ENCODE data around the gene KCNT2. TPM values are rescaled to one million over a fixed set of nuclear protein-coding genes. Genes with fewer than 3 reads are reported as not detected.

The KCNT2 gene
- total and polyA plus RNA-seq, 7 donors = 0.64 to 3.1 (median 1.8) TPM

DNA sequence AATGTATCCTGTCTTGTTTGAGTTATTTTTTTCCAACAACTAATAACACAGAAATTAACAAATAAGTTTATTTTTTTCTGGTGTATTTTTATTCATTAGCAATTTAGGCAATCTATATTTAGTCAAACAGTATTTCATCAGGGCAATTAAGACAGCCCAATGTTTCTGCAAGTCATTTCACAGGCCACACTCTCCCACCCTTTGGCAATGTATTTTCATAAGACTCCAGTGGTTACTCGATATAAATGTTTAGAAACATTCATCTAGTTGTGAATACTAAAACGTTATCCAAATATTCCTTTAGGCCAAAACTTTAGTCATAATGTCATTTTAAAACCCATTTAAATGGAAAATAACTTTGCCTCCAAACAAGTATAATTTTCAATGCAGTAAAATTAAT lies 142.1 kb downstream of the KCNT2 start:
- TF ChIP-seq POLR2A (IDR thresholded peaks at IDR 0.05) = no peak
- no peak for TF ChIP-seq POLR2AphosphoS5 (IDR thresholded peaks at IDR 0.05)
- TF ChIP-seq, protein P1, sequence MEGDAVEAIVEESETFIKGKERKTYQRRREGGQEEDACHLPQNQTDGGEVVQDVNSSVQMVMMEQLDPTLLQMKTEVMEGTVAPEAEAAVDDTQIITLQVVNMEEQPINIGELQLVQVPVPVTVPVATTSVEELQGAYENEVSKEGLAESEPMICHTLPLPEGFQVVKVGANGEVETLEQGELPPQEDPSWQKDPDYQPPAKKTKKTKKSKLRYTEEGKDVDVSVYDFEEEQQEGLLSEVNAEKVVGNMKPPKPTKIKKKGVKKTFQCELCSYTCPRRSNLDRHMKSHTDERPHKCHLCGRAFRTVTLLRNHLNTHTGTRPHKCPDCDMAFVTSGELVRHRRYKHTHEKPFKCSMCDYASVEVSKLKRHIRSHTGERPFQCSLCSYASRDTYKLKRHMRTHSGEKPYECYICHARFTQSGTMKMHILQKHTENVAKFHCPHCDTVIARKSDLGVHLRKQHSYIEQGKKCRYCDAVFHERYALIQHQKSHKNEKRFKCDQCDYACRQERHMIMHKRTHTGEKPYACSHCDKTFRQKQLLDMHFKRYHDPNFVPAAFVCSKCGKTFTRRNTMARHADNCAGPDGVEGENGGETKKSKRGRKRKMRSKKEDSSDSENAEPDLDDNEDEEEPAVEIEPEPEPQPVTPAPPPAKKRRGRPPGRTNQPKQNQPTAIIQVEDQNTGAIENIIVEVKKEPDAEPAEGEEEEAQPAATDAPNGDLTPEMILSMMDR (IDR thresholded peaks at IDR 0.05) = no peak
- TF ChIP-seq EP300 (IDR thresholded peaks at IDR 0.05) = no peak
- Histone ChIP-seq H3K4me3 (no peak overlapping the region), H3K27me3 (no peaks in the 10 kb centered on the region), H3K9me3 (no peaks in the 10 kb centered on the region), H3K4me1 (peaks cover 0 to 17% (median 8%) of the 10 kb centered on the region in 4 donors), H3K36me3 (no peaks in the 10 kb centered on the region), H3K27ac (no peak overlapping the region)
- no peak for DNase-seq
- WGBS, 2 donors = 59 to 67% methylated on average over 2 of the region's 2 CpGs
- intact Hi-C loops (cut with DNase I) = no loop called here

DNA sequence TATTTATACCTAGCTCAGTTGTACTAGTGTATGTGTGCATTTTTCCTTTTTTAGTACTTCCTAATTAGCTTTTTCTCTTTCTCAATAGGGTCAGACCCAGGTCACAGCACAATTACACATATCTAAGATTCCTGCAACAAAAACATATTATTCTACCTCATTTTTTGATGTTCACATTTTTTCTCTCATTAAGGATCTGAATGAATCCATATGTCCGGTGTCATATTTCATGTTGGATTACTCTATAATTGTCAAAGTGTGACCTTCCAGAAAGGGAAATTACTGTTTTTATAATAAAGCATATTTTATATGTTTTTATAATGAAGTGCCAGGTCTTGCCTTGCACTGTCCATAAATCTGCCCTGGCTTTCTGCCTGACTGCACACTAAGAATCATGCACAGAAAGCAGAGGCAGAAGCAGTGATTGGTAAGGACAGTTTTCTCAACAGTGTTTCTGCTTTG lies 143.7 kb downstream of the KCNT2 start:
- no peak for DNase-seq
- Histone ChIP-seq H3K4me1 (peaks cover 0 to 20% (median 8%) of the 10 kb centered on the region in 4 donors), H3K9me3 (no peaks in the 10 kb centered on the region), H3K36me3 (no peaks in the 10 kb centered on the region), H3K4me3 (no peak overlapping the region), H3K27me3 (no peaks in the 10 kb centered on the region), H3K27ac (no peak overlapping the region)
- intact Hi-C loops (cut with DNase I) = no loop called here
- WGBS, 2 donors = 81 to 86% methylated on average over 1 of the region's 1 CpG
- no peak for TF ChIP-seq EP300 (IDR thresholded peaks at IDR 0.05)
- TF ChIP-seq, protein P1 (IDR thresholded peaks at IDR 0.05) = no peak
- no peak for TF ChIP-seq POLR2AphosphoS5 (IDR thresholded peaks at IDR 0.05)
- no peak for TF ChIP-seq POLR2A (IDR thresholded peaks at IDR 0.05)

DNA sequence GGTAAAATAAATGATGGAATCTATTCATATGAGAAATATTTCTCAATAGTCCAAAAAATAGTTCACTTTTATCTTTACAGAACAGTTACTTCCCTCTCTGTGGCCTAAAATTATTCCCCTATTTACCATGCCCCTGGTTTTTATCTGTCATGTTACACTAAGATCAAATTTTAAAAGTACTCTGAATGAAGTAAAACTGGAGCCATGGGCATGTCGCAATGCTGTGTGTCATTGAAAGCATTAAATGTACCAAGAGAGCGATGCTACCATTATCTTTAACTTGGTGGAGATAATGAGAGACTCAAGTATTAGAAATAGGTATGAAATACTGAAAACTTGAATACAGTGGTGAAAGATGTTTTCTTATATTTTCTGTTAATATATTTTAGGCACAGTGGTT lies 146.2 kb downstream of the KCNT2 start:
- no peak overlapping the region for H3K4me3 ChIP-seq
- H3K36me3 ChIP-seq = no peaks in the 10 kb centered on the region
- no peaks in the 10 kb centered on the region for H3K27me3 ChIP-seq
- TF ChIP-seq POLR2A (IDR thresholded peaks at IDR 0.05) = no peak
- TF ChIP-seq EP300 (IDR thresholded peaks at IDR 0.05) = no peak
- TF ChIP-seq, protein P1 (IDR thresholded peaks at IDR 0.05) = no peak
- TF ChIP-seq POLR2AphosphoS5 (IDR thresholded peaks at IDR 0.05) = no peak
- no peaks in the 10 kb centered on the region for H3K9me3 ChIP-seq
- peaks cover 0 to 24% (median 8%) of the 10 kb centered on the region in 4 donors for H3K4me1 ChIP-seq
- DNase-seq = no peak
- intact Hi-C loops (cut with DNase I) = no loop called here
- 91 to 93% methylated on average over 2 of the region's 2 CpGs for WGBS, 2 donors
- H3K27ac ChIP-seq = no peak overlapping the region

DNA sequence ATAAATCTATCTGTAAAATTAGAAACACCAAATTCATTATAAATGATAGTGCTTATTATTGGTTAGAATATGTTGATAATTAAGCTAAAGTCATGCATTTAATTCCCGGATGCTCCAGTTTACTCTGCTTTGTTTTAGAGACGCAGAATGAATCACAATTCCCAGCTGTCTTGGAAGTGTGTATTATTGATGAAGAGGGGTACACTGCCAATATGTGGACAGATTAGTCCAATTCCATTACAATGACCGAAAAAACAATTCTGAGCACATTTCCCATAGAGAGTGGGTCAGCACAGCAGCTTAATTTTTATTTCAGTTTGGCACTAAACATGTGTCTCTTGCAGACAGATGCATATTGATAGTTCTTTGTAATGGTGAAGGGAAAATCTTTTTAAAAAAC lies 146.7 kb downstream of the KCNT2 start:
- intact Hi-C loops (cut with DNase I) = no loop called here
- Histone ChIP-seq H3K9me3 (no peaks in the 10 kb centered on the region), H3K36me3 (no peaks in the 10 kb centered on the region), H3K27ac (no peak overlapping the region), H3K4me1 (peaks cover 0 to 22% (median 8%) of the 10 kb centered on the region in 4 donors), H3K4me3 (no peak overlapping the region), H3K27me3 (no peaks in the 10 kb centered on the region)
- no peak for DNase-seq
- no peak for TF ChIP-seq EP300 (IDR thresholded peaks at IDR 0.05)
- TF ChIP-seq POLR2AphosphoS5 (IDR thresholded peaks at IDR 0.05) = no peak
- 72 to 77% methylated on average over 3 of the region's 3 CpGs for WGBS, 2 donors

DNA sequence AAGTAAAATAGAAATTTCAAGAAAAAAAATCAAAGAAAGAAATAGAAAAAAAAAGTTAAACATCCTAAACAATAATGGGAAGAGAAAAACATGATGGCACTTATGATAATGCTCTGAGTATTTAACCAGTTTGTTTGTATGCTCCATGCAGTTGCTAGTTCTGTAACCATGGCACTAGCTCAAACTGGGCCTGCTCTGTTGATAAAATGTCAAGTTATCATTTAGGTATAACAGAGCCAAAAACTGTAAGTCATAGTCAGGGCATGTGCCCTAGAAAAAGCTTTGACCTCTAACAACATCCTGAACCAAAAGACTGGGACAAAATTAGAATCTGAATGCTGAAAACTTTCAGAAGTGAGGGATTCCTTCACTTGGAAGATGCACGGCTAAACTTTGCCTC lies 148.9 kb downstream of the KCNT2 start:
- TF ChIP-seq POLR2AphosphoS5 (IDR thresholded peaks at IDR 0.05) (no peak), POLR2A (IDR thresholded peaks at IDR 0.05) (no peak), EP300 (IDR thresholded peaks at IDR 0.05) (no peak)
- TF ChIP-seq, protein P1 (IDR thresholded peaks at IDR 0.05) = no peak
- DNase-seq = no peak
- 70 to 81% methylated on average over 1 of the region's 1 CpG for WGBS, 2 donors
- peaks cover 0 to 4% (median 0%) of the 10 kb centered on the region in 4 donors for H3K9me3 ChIP-seq
- no peaks in the 10 kb centered on the region for H3K36me3 ChIP-seq
- H3K27ac ChIP-seq = peak overlapping the region in 1 of 4 donors; percentile 31
- intact Hi-C loops (cut with DNase I) = no loop called here
- peaks cover 0 to 13% (median 2%) of the 10 kb centered on the region in 4 donors for H3K4me1 ChIP-seq
- H3K4me3 ChIP-seq = no peak overlapping the region
- H3K27me3 ChIP-seq = no peaks in the 10 kb centered on the region

Data from sigmoid colon (tissue), 7 donors.